ENCODE data around the gene C9orf40.

C9orf40 gene

DNA sequence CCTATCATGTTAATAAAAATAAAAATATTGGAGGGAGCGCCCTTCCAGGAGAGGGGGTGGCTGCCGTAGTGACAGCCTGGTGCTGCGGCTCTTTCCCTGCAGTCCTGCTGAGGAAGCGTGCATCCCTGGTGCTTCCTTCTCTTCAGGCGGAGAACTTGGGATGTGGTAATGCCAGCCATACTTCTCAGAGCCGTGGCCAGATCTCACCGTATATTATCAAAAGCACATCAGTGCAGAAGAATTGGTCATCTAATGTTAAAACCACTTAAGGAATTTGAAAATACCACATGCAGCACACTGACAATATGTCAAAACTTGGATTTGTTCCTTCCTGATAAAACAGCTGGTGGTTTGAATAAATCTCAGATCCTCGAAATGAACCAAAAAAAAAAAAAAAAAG is 17.7 kb downstream of the C9orf40 start:
- DNase-seq = no peak

DNA sequence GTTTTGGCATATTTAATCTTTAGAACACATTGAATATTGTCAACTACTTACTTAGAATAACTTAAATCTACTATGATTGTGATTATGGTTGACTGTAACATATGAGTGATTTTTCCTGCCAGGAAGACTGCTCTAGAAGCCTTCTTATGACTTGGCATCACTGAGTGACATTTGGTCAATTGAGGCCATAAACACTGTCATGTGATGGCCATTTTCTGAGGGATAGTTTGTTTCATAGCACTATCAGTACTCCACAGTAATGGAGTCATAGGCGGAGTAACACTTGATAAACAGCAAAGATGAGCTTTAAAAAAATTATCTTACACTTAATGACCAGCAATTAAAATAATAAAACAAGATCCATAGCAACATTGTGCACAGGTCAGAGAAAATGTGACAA is 31.0 kb downstream of the C9orf40 start:
- no peak for DNase-seq

DNA sequence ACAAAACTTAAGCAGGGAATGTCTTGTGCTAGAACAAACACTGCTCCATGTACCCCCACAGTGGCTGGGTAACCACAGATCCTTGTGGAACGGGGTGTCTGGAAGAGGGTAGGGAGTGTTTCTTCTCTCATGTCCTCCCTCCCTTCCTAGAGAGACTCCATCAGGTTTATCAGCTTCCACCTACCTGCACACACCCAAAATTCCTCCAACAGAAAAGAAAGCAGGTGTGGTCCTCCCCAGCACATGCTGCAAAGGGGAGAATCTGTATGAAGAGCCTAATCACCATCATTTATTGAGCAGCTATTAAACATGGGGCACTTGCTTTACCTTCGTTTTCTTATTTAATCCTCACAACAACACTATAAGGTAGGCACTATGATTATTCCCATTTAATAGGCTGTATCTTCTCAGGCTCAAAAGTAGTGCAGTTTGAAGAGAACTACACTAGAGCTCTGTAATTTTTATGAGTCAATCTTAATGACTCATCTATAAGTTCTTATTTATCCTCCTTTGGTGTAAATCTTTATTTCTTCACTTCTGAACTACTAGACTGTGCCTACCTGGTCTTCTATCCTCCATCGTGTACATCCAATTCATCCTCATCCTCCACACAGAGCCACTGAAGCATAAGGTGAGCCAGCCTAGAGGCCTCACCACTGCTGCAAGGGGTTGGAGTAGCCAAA is 31.6 kb downstream of the C9orf40 start:
- no peak for DNase-seq

DNA sequence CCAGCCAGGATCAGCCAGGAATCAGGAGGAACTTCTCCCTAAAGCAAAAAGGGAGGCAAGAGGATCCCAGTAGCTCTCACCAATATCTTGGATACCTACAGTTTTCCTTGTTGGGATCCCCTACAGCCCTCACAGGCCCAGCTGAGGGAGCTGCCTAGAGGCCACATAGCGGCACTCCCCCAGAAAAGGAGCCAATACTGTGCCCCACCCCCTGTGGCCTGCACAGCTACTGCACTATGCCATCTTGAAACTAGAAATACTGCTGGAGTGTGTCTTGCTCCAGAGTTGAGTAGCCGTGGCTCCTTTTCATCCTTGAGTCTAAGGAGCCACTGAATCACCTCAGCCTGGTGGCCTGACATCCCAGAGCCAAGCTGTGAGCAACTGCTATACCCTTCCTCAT is 42.7 kb downstream of the C9orf40 start:
- no peak for DNase-seq

DNA sequence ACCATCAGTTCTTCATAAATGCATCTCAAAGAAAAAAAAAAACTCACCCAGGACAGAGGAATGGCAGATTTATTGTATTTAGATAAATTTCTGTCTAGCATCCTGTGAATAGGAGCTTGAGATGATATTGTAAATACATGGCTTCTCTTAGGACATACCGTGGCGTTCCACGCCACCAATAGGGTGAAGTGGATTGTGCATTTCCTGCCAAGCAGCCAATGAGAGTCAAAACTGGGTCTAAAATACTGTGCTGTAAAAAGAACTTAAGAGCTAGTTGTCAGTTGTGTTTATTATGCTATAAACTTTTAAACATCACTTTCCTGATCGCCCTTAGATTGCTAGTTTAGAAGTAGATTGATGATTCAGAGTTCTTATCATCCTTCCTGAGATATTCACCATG is 44.0 kb downstream of the C9orf40 start:
- no peak for DNase-seq

DNA sequence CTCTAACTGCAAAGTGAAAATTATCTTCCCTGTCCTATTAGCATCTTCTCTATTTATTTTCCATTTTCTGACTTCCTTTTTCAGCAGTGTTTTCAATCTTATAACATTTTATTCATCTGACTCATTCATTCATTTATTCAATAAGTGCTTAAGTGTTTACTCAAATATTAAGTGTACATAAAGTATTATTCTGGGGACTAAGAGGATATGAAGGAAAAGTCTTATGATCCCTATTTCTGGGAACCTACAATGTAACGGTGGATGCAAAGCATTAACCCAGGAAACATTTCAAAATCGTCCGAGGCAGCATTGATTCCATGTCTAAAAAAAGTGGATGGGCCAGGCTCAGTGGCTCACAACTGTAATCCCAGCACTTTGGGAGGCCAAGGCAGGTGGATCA is 45.6 kb downstream of the C9orf40 start:
- DNase-seq = no peak

DNA sequence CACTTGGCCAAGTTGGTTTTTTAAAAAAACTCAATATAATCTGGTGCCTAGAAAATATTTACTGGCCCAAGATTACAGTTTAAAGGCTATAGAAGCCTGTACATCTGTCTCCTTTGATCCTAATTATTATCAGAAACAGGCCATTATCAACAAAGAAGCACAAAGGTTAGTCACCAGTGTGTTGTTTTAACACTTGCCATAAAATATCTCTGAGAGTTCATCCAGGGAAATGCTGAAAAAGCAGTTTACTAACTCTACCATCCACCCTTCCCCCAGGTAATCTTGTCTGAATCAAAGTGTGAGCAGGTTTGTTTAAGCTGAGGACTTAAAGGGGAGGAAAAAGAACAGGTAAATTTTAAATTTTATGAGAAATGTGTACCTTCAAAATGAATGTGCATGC is 51.7 kb downstream of the C9orf40 start:
- no peak for DNase-seq
